ENCODE measurements around the gene ZNF93.
"Not testable (repeated sequence)": the region's sequence is repeated elsewhere in the genome, so short reads cannot be mapped to it uniquely, and the experiment has no call there.

Gene ZNF93

DNA sequence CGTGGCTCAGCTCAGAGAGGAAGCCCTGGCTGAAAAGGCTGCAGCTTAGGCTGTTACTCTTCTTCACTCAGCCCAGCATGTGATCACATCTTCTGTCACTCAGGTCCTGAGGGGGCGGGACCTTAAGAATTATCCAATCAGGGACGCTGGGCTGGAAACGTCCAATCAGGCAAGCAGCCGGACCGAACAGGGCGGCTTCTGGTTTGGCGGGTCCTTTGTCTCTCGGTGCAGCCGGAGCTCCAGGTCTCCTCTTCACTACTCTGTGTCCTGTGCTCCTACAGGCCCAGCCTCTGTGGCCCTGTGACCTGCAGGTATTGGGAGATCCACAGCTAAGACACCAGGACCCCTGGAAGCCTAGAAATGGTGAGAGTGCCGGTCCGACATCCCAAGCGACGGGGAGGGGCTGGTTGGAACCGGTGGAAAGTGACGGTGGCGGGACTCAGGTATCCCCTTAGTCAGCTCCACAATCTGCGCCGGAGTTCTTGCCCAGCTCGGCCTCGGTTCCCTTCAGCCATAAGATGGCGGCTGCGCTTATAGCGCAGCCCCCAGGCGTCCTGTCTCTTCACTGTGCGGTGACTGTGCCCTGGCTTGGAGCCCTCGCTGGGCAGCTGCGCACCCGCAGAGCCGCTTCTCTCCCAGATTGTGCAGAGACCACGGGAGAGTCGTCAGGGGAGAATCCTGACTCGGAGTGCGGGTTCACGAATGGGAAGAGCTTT is at the start of gene ZNF93:
Gene ZNF93, plus strand, starts transcription at position 218 of the 716 bp plus-strand sequence. Its CDS starts 143 bp downstream, at position 361.
- peaks cover 57% of the 10 kb centered on the region for H3K36me3 Mint-ChIP-seq (ENCODE audit: low read depth)
- H3K4me1 Mint-ChIP-seq (ENCODE audit: low read depth) = peaks cover 26% of the 10 kb centered on the region
- peak within 1 kb of the TSS; percentile 98 for H3K4me3 Mint-ChIP-seq
- peak within 1 kb of the TSS; percentile 97 for H3K27ac Mint-ChIP-seq
- H3K27me3 Mint-ChIP-seq = no peaks in the 10 kb centered on the region
- intact Hi-C loops (cut with micrococcal nuclease) = loop anchor here (1.0 to 10.0 kb wide), 2 partner anchors 36 to 106 kb away; partner anchors contain the start of gene ZNF253
- peaks cover 85% of the 10 kb centered on the region for H3K9me3 Mint-ChIP-seq

- peaks cover 54% of the 10 kb centered on the region for H3K9me3 Mint-ChIP-seq
- H3K4me1 Mint-ChIP-seq (ENCODE audit: low read depth); H3K27me3 Mint-ChIP-seq; intact Hi-C loops (cut with micrococcal nuclease); H3K27ac Mint-ChIP-seq; H3K36me3 Mint-ChIP-seq (ENCODE audit: low read depth); H3K4me3 Mint-ChIP-seq: not testable (repeated sequence)
These were observed 49.0 kb upstream of the ZNF93 start for GRCh38 chr19:19851740-19852139.

- H3K4me3 Mint-ChIP-seq = no peak overlapping the region
These were observed 42.0 kb upstream of the ZNF93 start for GRCh38 chr19:19858751-19859150.

DNA sequence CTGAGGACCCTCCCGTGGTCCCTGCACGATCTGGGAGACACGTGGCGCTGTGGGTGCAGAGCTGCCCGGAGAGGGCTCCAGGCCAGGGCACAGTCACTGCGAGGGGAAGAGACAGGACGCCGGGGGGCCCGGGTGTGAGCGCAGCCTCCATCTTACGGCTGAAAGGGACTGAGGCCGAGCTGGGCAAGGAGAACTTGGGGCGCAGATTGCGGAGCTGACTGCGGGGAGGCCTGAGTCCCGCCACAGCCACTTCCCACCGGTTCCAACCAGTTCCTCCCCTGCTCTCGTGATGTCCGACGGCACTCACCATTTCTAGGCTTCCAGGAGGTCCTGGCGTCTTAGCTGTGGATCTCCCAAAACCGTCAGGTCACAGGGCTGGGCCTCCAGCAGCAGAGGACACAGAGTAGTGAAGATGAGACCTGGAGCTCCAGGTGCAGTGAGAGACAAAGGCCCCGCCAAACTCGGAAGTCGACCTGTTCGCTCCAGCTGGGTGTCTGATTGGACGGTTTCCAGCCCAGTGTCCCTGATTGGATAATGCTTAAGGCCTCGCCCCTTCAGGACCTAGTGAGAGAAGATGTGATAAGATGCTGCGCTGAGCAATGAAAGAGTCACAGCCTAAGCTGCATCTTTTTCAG is 39.9 kb upstream of the ZNF93 start:
- peaks cover 67% of the 10 kb centered on the region for H3K9me3 Mint-ChIP-seq
- no peak overlapping the region for H3K27ac Mint-ChIP-seq
- peaks cover 13% of the 10 kb centered on the region for H3K4me1 Mint-ChIP-seq (ENCODE audit: low read depth)
- H3K27me3 Mint-ChIP-seq = peaks cover 9% of the 10 kb centered on the region
- H3K4me3 Mint-ChIP-seq = peak overlapping the region; percentile 32
- intact Hi-C loops (cut with micrococcal nuclease) = no loop called here
- H3K36me3 Mint-ChIP-seq (ENCODE audit: low read depth) = peaks cover 14% of the 10 kb centered on the region

More at GRCh38 chr19:19858751-19859150, 42.0 kb upstream of the ZNF93 start:
- Mint-ChIP-seq H3K27ac (no peak overlapping the region), H3K27me3 (peaks cover 9% of the 10 kb centered on the region), H3K36me3 (ENCODE audit: low read depth) (peaks cover 10% of the 10 kb centered on the region), H3K9me3 (peaks cover 82% of the 10 kb centered on the region), H3K4me1 (ENCODE audit: low read depth) (peaks cover 7% of the 10 kb centered on the region)
- intact Hi-C loops (cut with micrococcal nuclease) = no loop called here

GRCh38 chr19:19865750-19866610 is 34.8 kb upstream of the ZNF93 start, which contains the start of gene ZNF253:
TSS of gene ZNF253 (plus strand) at chr19:19865882. CDS start at chr19:19865997, 115 bp downstream.
- H3K27me3 Mint-ChIP-seq = no peaks in the 10 kb centered on the region
- intact Hi-C loops (cut with micrococcal nuclease) = loop anchor here (1.0 to 5.0 kb wide), 3 partner anchors 34 to 204 kb away; partner anchors contain the start of genes ATP13A1, ZNF506 and ZNF93
- H3K4me3 Mint-ChIP-seq = peak within 1 kb of the TSS; percentile 85
- peaks cover 45% of the 10 kb centered on the region for H3K36me3 Mint-ChIP-seq (ENCODE audit: low read depth)
- H3K4me1 Mint-ChIP-seq (ENCODE audit: low read depth) = peaks cover 11% of the 10 kb centered on the region
- peaks cover 49% of the 10 kb centered on the region for H3K9me3 Mint-ChIP-seq
- H3K27ac Mint-ChIP-seq = peak within 1 kb of the TSS; percentile 99

DNA sequence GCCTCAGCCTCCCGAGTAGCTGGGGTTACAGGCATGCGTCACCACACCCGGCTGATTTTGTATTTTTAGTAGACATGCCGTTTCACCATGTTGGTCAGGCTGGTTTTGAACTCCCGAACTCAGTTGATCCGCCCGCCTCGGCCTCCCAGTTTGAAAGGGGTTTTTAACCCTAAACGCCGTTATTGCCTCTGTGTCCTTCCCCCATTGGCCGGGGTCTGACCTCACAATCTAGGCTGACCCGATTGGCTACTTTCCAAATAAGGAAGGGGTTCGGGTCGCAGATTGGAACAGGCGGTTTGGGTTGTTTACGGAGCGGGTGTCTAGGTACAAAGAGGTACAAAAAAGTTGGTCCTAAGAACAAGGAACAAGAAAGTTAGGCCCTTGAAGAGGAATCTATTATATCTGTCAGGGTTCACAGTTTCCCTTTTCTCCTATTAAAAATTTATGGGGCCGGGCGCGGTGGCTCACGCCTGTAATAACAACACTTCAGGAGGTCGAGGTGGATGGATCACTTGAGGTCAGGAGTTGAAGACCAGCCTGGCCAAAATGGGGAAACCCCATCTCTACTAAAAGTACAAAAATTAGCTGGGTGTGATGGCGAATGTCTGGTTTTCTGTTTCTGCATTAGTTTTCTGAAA is 34.0 kb upstream of the ZNF93 start:
- H3K4me1 Mint-ChIP-seq (ENCODE audit: low read depth) = peaks cover 11% of the 10 kb centered on the region
- H3K27me3 Mint-ChIP-seq = no peaks in the 10 kb centered on the region
- peaks cover 50% of the 10 kb centered on the region for H3K36me3 Mint-ChIP-seq (ENCODE audit: low read depth)
- H3K27ac Mint-ChIP-seq = peak overlapping the region; percentile 99
- peaks cover 49% of the 10 kb centered on the region for H3K9me3 Mint-ChIP-seq
- intact Hi-C loops (cut with micrococcal nuclease) = loop anchor here (5.0 kb wide), 2 partner anchors 44 to 204 kb away; partner anchors contain the start of genes ATP13A1 and ZNF506
- H3K4me3 Mint-ChIP-seq = peak overlapping the region; percentile 85

DNA sequence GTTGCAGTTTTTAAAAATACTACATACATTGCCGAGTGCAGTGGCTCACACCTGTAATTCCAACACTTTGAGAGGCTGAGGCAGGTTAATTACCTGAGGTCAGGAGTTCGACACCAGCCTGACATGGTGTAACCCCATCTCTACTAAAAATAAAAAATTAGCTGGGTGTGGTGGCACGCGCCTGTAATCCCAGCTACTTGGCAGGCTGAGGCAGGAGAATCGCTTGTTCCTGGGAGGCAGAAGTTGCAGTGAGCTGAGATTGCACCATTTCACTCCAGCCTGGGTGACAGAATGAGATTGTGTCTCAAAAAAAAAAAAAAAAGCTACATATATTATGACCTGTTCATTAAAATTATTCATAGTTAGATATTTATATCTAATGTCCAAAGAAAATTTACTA is 30.7 kb upstream of the ZNF93 start:
- H3K4me3 Mint-ChIP-seq; H3K27ac Mint-ChIP-seq; H3K27me3 Mint-ChIP-seq; H3K4me1 Mint-ChIP-seq (ENCODE audit: low read depth); intact Hi-C loops (cut with micrococcal nuclease): not testable (repeated sequence)
- Mint-ChIP-seq H3K36me3 (ENCODE audit: low read depth) (peaks cover 83% of the 10 kb centered on the region), H3K9me3 (peaks cover 58% of the 10 kb centered on the region)

DNA sequence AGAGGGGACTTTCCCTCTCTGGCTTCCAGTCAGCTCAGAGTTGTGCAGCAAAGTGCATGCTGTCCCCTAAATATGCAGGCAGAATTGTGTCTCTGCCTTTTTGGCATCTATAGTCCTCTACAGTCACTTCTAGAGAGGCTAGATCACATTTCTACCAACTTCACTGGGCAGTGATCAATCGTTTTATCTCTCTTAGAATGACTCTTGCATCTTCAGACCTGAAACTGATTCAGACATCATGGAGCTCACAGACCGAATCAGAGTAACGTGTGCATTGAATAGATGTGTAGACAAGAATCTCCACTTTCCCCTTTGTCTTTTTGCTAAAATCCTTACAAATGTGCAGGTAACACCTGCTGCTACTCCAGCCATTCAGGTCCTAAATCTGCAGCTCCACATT is 28.8 kb upstream of the ZNF93 start:
- no peak overlapping the region for H3K27ac Mint-ChIP-seq
- no peaks in the 10 kb centered on the region for H3K27me3 Mint-ChIP-seq
- peaks cover 85% of the 10 kb centered on the region for H3K36me3 Mint-ChIP-seq (ENCODE audit: low read depth)
- intact Hi-C loops (cut with micrococcal nuclease) = no loop called here
- H3K9me3 Mint-ChIP-seq = peaks cover 76% of the 10 kb centered on the region
- H3K4me3 Mint-ChIP-seq = no peak overlapping the region
- peaks cover 5% of the 10 kb centered on the region for H3K4me1 Mint-ChIP-seq (ENCODE audit: low read depth)

DNA sequence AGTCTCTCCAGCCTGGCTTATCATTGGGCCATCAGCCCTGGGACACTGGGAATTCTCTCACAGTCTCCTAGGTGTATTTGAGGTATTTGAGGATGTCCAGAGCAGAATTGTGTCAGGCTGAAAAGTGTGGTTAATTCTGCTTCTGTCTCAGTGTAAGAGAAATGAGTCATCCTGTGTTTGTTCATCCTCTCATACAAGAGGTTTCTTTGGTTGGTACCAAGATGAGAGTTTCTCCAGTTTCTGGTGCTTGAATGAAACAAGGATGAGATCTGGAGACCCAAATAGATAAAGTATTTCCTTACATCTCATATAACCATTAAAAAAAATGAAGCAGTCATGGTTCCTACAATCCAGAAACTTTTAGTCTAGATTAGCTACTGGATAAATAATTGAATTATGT is 27.4 kb upstream of the ZNF93 start:
- no peaks in the 10 kb centered on the region for H3K4me1 Mint-ChIP-seq (ENCODE audit: low read depth)
- H3K9me3 Mint-ChIP-seq = peaks cover 75% of the 10 kb centered on the region
- H3K4me3 Mint-ChIP-seq = no peak overlapping the region
- intact Hi-C loops (cut with micrococcal nuclease) = no loop called here
- H3K36me3 Mint-ChIP-seq (ENCODE audit: low read depth) = peaks cover 82% of the 10 kb centered on the region
- no peak overlapping the region for H3K27ac Mint-ChIP-seq
- no peaks in the 10 kb centered on the region for H3K27me3 Mint-ChIP-seq

DNA sequence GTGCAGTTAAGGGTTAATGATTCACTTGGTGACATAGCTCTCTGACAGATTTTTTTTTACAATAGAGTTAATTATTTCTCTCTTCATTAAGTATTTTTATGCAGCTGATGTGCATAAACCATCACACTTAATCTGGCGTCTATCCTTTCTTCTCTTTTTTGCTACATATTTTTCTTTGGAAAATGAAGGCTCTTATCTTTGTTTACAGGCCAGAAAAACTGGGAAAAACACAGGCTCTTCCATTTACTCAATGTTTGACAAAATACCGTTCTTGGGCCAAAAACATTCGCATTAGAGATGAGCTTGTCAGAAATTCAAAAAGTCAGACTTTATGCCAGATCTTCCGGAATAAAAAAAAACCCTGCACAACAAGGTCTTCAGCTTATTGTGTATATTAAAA is 23.0 kb upstream of the ZNF93 start:
- peaks cover 90% of the 10 kb centered on the region for H3K36me3 Mint-ChIP-seq (ENCODE audit: low read depth)

DNA sequence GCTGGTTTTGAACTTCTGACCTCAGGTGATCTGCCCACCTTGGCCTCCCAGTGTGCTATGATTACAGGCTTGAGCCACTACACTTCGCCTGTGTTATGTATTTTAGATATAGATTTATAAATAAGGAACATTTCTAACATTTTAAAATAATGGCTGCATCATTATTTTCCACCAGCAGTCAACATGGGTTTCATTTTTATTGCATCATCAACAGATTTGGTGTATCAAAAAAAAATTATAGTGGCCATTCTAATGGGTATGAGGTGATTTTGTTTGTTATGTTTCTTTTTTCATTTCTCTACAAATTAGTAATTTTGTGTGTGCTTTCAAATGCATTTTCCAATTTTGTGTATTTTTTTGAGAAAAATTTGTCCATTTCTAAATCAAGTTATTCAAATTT is 16.2 kb upstream of the ZNF93 start:
- intact Hi-C loops (cut with micrococcal nuclease) = no loop called here
- Mint-ChIP-seq H3K4me3 (no peak overlapping the region), H3K36me3 (ENCODE audit: low read depth) (peaks cover 97% of the 10 kb centered on the region), H3K27ac (no peak overlapping the region), H3K4me1 (ENCODE audit: low read depth) (no peaks in the 10 kb centered on the region), H3K9me3 (peaks cover 48% of the 10 kb centered on the region), H3K27me3 (no peaks in the 10 kb centered on the region)

More for the DNA sequence above, 23.0 kb upstream of the ZNF93 start:
- H3K27me3 Mint-ChIP-seq = no peaks in the 10 kb centered on the region
- H3K4me3 Mint-ChIP-seq = no peak overlapping the region
- H3K4me1 Mint-ChIP-seq (ENCODE audit: low read depth) = no peaks in the 10 kb centered on the region
- intact Hi-C loops (cut with micrococcal nuclease) = no loop called here
- peaks cover 67% of the 10 kb centered on the region for H3K9me3 Mint-ChIP-seq
- no peak overlapping the region for H3K27ac Mint-ChIP-seq

DNA sequence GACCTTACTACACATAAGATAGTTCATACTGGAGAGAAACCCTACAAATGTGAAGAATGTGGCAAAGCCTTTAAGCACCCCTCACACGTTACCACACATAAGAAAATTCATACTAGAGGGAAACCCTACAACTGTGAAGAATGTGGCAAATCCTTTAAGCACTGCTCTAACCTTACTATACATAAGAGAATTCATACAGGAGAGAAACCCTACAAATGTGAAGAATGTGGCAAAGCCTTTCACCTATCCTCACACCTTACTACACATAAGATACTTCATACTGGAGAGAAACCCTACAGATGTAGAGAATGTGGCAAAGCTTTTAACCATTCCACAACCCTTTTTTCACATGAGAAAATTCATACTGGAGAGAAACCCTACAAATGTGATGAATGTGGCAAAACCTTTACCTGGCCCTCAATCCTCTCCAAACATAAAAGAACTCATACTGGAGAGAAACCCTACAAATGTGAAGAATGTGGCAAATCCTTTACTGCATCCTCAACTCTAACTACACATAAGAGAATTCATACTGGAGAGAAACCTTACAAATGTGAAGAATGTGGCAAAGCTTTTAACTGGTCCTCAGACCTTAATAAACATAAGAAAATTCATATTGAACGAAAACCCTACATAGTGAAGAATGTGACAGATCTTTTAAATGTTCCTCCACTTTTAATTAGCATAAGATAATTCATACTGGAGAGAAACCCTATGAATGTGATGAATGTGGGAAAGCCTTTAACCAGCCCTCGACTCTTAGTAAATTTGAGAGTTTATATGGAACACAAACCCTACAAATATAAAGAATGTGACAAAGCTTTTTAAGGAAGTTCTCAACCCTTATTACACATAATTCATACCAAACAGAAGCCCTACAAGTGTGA is 8.4 kb upstream of the ZNF93 start:
- intact Hi-C loops (cut with micrococcal nuclease); H3K4me3 Mint-ChIP-seq; H3K4me1 Mint-ChIP-seq (ENCODE audit: low read depth); H3K27me3 Mint-ChIP-seq; H3K27ac Mint-ChIP-seq: not testable (repeated sequence)
- peaks cover 53% of the 10 kb centered on the region for H3K36me3 Mint-ChIP-seq (ENCODE audit: low read depth)
- H3K9me3 Mint-ChIP-seq = peaks cover 57% of the 10 kb centered on the region

Measured in dendritic cell treated with granulocyte-macrophage colony-stimulating factor and Interleukin-4, amounts not matched to agents 40 ng/mL and 50 ng/mL, for 4 days (primary cell).